Globus pallidus (tissue), 1 donor: ENCODE data around the gene SNX18.

Source experiments
- DNase-seq: peaks from one replicate; pipeline ENCODE4 v3.0.0-alpha.2; 2015; ENCODE audit warnings: low spot score

SNX18 gene

DNA sequence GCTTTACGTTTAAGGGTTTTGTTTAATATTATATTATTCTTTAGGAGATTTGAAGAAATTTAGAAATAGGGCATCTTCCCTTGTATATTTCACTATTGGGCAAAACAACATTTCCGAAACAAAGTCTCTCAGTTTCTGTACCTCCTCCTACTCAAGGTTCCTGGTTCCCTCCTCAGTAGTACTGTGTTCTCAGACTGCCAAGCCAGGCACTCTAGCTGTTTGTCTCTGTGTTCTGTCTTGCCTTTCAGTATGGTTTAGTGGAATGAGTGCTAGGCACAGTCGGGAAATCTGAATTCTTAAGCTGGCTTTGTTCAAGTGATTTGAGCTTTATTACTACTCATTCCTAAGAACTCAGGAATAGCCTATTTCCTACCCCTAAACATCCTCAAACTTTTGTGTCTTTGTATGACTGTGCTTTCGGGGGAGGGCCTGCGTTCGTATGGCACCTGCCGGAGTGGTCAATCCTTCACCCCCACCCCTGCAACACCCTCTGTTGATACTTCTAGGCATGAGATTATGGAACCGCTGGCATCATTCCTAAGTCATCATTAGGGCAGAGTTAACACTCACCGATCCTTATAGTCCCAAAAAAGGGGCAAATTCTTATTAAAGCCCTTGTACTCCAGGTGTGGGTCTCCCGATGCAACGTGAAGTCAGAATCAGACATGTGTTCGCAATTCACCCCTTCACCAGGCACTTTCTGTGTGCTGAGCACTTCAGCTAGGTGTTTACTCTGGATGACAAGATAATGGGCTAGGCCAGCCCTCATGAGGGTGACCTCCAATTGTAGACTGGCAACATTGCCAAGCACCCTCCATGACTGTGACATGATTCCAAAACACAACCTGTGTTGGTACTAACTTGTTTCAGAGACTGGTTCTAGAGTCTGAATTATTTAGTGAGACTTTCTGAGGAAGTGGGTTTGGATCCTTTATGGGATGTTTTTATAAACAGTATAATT, 24.5 kb downstream of the SNX18 start:
- DNase-seq: no peak

- DNase-seq: no peak
These were observed 26.5 kb downstream of the SNX18 start for GRCh38 chr5:54544044-54544443.

- no peak for DNase-seq
These were observed 28.2 kb downstream of the SNX18 start for GRCh38 chr5:54545796-54546195.

- DNase-seq: no peak
These were observed 30.2 kb downstream of the SNX18 start for GRCh38 chr5:54547711-54548250.

DNA sequence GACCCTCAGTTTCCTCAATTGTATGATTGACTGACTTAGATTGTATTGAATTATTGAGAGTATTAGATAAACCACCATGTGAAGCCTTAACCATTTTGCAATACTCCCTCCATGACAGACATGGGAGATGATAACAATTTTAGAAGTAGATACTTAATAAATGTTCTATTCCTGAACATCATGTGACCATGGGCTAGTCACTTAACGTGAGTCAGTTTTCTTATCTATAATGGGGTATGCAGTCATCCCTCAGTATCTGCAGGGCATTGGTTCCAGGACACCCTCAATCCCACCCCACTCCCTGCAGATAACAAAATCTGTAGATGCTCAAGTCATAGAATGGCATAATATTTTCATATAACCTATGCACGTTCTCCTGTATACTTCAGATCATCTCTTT, 31.0 kb downstream of the SNX18 start:
- DNase-seq: no peak

GRCh38 chr5:54551292-54551691, 33.7 kb downstream of the SNX18 start:
- DNase-seq: no peak

GRCh38 chr5:54551926-54552325, 34.4 kb downstream of the SNX18 start:
- DNase-seq: peak; percentile 88

DNA sequence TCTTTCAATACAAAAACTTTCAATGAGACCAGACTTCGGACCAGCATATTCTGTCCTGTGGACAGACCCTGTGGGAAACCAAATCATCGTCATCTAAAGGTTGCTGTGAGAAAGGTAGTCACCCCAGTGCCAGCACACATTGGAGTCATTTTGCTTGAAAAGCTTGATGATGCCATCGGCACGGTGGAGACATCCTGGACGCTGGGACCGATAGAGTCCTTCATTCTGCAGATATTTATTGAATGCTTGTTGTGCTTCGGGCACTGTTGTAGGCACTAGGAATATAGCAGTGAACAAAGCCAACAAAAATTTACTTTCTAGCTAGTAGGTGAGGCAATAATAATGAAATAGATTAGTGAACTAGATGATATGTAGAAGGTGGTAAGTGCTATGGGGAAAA, 34.9 kb downstream of the SNX18 start:
- no peak for DNase-seq

- DNase-seq: peak; percentile 95
These were observed 36.2 kb downstream of the SNX18 start for GRCh38 chr5:54553659-54554207.

DNA sequence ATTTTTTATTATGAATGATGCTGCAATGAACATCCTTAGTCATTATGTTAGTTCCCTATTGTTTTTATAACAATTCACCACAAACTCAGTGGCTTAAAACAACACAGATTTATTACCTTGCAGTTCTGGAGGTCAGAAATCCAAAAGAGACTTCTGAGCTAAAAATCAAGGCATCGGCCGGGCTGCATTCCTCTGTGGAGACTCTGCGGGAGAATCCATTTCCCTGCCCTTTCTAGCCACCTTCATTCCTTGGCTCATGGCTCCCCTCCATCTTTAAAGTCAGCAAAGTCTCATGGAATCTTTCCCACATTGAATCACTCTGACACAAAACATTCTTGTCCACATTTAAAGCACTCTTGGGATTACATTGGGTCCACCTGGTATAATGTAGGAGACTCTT, 38.6 kb downstream of the SNX18 start:
- no peak for DNase-seq

DNA sequence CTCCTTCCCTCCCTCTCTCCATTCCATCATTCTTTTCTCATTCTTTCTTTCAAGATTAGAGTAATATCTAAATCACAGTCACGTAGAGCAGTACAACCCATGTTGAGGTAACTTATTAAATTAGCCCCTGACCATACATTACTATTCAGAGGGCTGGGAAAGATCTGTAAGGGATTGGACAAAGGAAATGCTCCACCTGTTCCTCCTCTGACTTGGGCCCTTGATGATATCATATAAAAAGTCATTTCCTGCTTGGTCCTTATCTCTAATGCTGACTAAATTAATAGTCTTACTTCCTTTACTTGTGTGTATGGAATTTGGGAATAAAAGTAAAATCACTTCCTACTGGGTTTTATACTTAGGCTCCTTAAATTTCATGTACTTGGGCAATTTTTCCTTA, 40.8 kb downstream of the SNX18 start:
- no peak for DNase-seq

DNA sequence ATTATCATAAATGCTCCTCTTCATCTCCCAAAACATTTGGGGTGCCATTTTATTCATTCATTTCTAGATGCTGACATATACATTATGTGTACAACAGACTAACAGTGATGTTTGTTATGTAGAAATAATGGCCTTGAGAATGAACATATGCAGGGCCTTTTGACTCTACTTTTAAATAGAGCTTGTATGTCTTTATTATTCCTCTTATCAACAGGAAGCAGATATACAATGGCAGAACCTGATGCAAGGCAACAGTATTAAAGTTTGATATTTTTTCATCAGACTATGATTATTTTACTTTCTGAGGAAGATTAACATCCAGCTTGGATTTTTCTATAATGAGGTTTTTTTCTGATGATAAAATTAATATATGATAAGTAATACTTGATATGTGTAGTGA, 44.1 kb downstream of the SNX18 start:
- no peak for DNase-seq

DNA sequence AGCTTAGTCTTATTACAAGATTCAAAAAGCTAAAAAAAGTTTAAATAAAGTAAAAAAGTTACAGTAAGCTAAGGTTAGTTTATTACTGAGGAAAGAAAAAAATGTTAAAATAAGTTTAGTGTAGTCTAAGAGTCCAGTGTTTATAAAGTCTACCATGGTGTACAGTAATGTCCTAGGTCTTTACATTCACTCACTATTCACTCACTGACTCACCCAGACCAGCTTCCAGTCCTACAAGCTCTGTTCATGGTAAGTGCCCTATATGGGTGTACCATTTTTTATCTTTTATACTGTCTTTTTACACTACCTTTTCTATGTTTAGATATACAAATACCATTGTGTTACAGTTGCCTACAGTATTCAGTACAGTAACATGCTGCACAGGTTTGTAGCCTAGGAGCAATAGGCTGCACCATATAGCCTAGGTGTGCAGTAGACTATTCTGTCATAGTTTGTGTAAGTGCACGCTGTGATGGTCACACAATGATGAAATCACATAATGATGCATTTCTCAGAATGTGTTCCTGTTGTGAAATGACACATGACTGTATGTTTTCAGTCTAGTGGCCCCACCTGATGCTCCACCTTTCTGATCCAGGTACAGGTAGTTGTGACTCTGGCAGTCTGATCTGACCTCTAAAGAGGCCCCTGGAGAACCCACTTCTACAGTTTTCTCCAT, 45.7 kb downstream of the SNX18 start:
- DNase-seq: no peak

- DNase-seq: no peak
These were observed 50.4 kb downstream of the SNX18 start for GRCh38 chr5:54567996-54568395.

GRCh38 chr5:54570916-54571315, 53.4 kb downstream of the SNX18 start:
- DNase-seq: peak; percentile 52

DNA sequence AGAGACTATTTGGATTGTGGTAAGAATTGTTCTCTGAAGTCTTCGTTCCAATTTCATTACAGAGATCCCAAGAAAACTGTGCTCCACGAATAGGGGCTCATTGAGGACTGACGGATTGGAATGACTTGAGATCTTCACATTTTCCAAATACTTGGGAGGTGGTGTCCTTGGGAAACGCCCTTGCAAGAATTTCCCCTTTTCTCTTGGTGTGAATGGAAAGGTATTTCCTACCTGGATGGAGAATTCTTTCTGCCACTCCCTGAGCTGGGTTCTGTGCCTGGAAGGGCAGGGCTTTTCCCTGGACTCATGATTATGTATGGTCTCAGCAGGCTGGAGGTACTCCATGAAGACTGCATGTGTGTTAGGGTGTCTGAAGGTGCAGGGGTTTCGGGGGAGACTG, 53.9 kb downstream of the SNX18 start:
- no peak for DNase-seq

GRCh38 chr5:54573812-54574489, 56.4 kb downstream of the SNX18 start:
- no peak for DNase-seq

- no peak for DNase-seq
These were observed 60.0 kb downstream of the SNX18 start for GRCh38 chr5:54577528-54577927.

DNA sequence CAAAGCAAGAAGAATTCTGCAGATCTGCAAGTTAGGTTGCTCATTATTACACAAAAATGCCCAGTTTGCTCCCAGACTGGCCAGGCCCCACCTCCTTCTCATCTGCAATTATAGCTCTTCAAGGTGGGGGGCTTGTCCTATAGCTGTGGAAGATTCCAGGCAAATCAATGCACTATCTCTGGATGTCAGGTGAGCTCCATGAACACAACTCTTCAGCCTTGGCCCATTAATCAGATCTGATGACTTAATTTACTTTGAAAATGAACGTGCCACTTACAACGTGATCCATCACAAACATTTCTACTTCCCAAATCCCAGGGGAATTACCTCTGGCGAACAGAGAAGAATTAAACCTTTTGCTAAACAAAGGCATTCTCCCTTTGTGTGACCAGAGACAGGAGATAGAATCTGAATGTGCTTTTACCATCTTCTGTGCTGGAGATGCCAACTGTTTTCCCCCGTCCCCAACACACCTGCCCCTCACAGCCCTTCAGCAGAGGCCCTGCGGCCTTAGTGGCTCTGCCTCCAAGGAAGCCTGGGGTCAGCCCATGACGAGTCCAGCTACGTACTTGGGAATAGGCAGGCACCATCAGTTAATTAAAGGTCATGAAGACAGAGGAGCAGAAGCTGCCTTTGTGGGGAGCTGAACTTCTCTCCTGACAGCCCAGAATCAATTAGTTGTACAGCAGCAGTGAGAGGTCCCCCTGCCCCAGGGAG, 60.5 kb downstream of the SNX18 start:
- no peak for DNase-seq

- DNase-seq: no peak
These were observed 62.2 kb downstream of the SNX18 start for GRCh38 chr5:54579591-54580295.
